Measurements from ENCODE around the gene AGPAT1. TPM values are rescaled to one million over a fixed set of nuclear protein-coding genes. Genes with fewer than 3 reads are reported as not detected.
"Not testable (repeated sequence)": the region's sequence is repeated elsewhere in the genome, so short reads cannot be mapped to it uniquely, and the experiment has no call there.

Gene AGPAT1
- total and polyA plus RNA-seq, 5 donors from 2014 or later: 11.8 to 23.9 (median 14.6) TPM

GRCh38 chr6:32187009-32187709, 11.3 kb upstream of the AGPAT1 start:
- peaks cover 56% of the 10 kb centered on the region for H3K4me1 ChIP-seq (ENCODE audit: control insufficient read depth, insufficient read depth, low read length, poor library complexity, severe bottlenecking)
- Mint-ChIP-seq H3K4me3 (peak overlapping the region; percentile 94 to 98 (median 96)), H3K27me3 (peaks cover 4% of the 10 kb centered on the region), H3K36me3 (peaks cover 25% of the 10 kb centered on the region), H3K9me3 (no peaks in the 10 kb centered on the region), H3K27ac (peak overlapping the region; percentile 93 to 98 (median 95)), H3K4me1 (peaks cover 6 to 51% (median 36%) of the 10 kb centered on the region in 4 donors)
- H3K27ac ChIP-seq (ENCODE audit: insufficient read depth, low read length, poor library complexity, severe bottlenecking): peak overlapping the region; percentile 67
- ATAC-seq (ENCODE audit: low read depth in 2 of 2) (no peak), DNase-seq (no peak)
- no peak overlapping the region for H3K4me3 ChIP-seq (ENCODE audit: low read depth, low read length)
- H3K9me3 ChIP-seq (ENCODE audit: control insufficient read depth in 2 of 2, low read length in 2 of 2): no peaks in the 10 kb centered on the region
- H3K27me3 ChIP-seq (ENCODE audit: control insufficient read depth, insufficient read depth, low read length): no peaks in the 10 kb centered on the region
- peaks cover 30% of the 10 kb centered on the region for H3K36me3 ChIP-seq (ENCODE audit: control insufficient read depth, insufficient read depth, low read length)

DNA sequence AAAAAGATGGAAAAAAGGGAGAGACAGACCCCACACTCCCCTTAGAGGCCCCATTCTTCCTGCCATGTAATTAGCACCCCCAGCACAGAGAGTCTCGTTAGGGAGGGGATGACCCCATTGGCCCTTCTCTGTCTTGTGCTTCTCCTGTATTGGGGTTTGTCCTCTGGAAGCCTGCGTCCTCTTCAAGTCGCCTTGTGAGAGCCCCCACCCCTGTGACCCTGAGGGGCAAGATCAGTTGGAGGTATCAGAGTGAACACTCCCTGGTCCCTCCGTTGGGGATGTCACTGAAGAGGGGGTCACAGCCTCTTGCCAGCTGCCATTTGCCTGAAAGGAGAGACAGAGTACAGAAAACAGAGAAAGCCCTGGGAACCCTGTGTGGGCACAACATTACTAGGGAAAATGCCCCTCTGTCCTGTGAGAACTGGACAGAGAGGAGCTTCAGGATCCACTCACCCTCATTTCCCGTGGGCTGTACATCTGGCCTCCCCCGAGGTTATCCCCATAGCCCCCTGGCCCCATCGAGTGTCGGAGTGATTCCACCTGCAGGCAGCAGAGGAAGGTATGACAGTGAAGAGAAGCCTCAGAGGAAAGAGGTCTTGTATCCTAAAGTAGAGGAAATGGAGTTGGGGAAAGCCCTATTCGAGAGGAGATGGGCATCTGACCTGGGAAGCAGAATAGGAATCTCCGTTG, 10.4 kb upstream of the AGPAT1 start:
- H3K9me3 Mint-ChIP-seq; H3K27me3 ChIP-seq (ENCODE audit: control insufficient read depth, insufficient read depth, low read length); DNase-seq; H3K4me3 ChIP-seq (ENCODE audit: low read depth, low read length); H3K9me3 ChIP-seq (ENCODE audit: control insufficient read depth in 2 of 2, low read length in 2 of 2); ATAC-seq (ENCODE audit: low read depth in 2 of 2); H3K27me3 Mint-ChIP-seq: not testable (repeated sequence)
- peaks cover 33% of the 10 kb centered on the region for H3K36me3 ChIP-seq (ENCODE audit: control insufficient read depth, insufficient read depth, low read length)
- Mint-ChIP-seq H3K36me3 (peaks cover 25% of the 10 kb centered on the region), H3K4me3 (peak overlapping the region; percentile 92 to 97 (median 95)), H3K4me1 (peaks cover 6 to 54% (median 33%) of the 10 kb centered on the region in 4 donors), H3K27ac (peak overlapping the region; percentile 93 to 96 (median 95))
- peaks cover 50% of the 10 kb centered on the region for H3K4me1 ChIP-seq (ENCODE audit: control insufficient read depth, insufficient read depth, low read length, poor library complexity, severe bottlenecking)
- peak overlapping the region; percentile 67 for H3K27ac ChIP-seq (ENCODE audit: insufficient read depth, low read length, poor library complexity, severe bottlenecking)

DNA sequence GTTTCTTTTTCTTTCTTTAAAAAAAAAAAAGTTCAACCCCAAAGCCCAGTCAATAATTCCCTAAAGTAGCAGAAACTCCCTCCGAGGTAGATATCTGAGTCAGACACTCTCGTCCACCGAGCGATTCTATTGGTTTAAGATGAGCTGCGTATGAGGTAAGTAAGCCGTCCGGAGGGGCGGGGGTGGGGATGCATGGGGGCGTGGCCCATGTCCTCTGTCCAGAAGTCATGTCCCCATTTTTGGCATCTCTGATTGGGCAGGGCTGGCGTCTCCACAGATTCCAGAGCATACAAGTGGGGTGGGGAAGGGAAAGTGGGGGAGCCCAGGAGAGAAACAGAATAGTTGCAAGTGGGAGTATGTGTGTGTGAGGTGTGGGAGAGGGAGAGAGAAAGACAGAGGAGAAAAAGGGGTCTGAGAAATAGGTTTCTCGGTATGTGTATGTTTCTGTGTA, 9.8 kb upstream of the AGPAT1 start:
- Histone ChIP-seq H3K36me3 (ENCODE audit: control insufficient read depth, insufficient read depth, low read length) (peaks cover 39% of the 10 kb centered on the region), H3K4me1 (ENCODE audit: control insufficient read depth, insufficient read depth, low read length, poor library complexity, severe bottlenecking) (peaks cover 45% of the 10 kb centered on the region), H3K27ac (ENCODE audit: insufficient read depth, low read length, poor library complexity, severe bottlenecking) (peak overlapping the region; percentile 67)
- Mint-ChIP-seq H3K36me3 (peaks cover 29% of the 10 kb centered on the region), H3K4me1 (peaks cover 6 to 60% (median 34%) of the 10 kb centered on the region in 4 donors), H3K27ac (peak overlapping the region; percentile 93 to 96 (median 95)), H3K4me3 (peak overlapping the region; percentile 91 to 97 (median 95))
- not testable (repeated sequence) for H3K27me3 ChIP-seq (ENCODE audit: control insufficient read depth, insufficient read depth, low read length); H3K4me3 ChIP-seq (ENCODE audit: low read depth, low read length); H3K9me3 Mint-ChIP-seq; H3K27me3 Mint-ChIP-seq; H3K9me3 ChIP-seq (ENCODE audit: control insufficient read depth in 2 of 2, low read length in 2 of 2)
- ATAC-seq (ENCODE audit: low read depth in 2 of 2): peak; percentile 32 to 39
- peak in 2 of 3 donors; percentile 54 to 59 for DNase-seq

GRCh38 chr6:32184084-32184640, 8.3 kb upstream of the AGPAT1 start, which contains the start of gene AGER:
AGER (minus strand) TSS chr6:32184253; CDS start chr6:32184222, 31 bp downstream.
- no peaks in the 10 kb centered on the region for H3K27me3 ChIP-seq (ENCODE audit: control insufficient read depth, insufficient read depth, low read length)
- no peak within 1 kb of the TSS for H3K4me3 ChIP-seq (ENCODE audit: low read depth, low read length)
- Mint-ChIP-seq H3K36me3 (peaks cover 38% of the 10 kb centered on the region), H3K27me3 (no peaks in the 10 kb centered on the region), H3K27ac (peak within 1 kb of the TSS; percentile 35 to 90 (median 42)), H3K4me1 (peaks cover 6 to 75% (median 42%) of the 10 kb centered on the region in 4 donors), H3K9me3 (no peaks in the 10 kb centered on the region), H3K4me3 (peak within 1 kb of the TSS in 1 of 4 donors; percentile 29)
- DNase-seq: no peak
- ATAC-seq (ENCODE audit: low read depth in 2 of 2): no peak
- peak within 1 kb of the TSS; percentile 67 for H3K27ac ChIP-seq (ENCODE audit: insufficient read depth, low read length, poor library complexity, severe bottlenecking)
- H3K36me3 ChIP-seq (ENCODE audit: control insufficient read depth, insufficient read depth, low read length): peaks cover 44% of the 10 kb centered on the region
- H3K4me1 ChIP-seq (ENCODE audit: control insufficient read depth, insufficient read depth, low read length, poor library complexity, severe bottlenecking): peaks cover 42% of the 10 kb centered on the region
- H3K9me3 ChIP-seq (ENCODE audit: control insufficient read depth in 2 of 2, low read length in 2 of 2): no peaks in the 10 kb centered on the region

DNA sequence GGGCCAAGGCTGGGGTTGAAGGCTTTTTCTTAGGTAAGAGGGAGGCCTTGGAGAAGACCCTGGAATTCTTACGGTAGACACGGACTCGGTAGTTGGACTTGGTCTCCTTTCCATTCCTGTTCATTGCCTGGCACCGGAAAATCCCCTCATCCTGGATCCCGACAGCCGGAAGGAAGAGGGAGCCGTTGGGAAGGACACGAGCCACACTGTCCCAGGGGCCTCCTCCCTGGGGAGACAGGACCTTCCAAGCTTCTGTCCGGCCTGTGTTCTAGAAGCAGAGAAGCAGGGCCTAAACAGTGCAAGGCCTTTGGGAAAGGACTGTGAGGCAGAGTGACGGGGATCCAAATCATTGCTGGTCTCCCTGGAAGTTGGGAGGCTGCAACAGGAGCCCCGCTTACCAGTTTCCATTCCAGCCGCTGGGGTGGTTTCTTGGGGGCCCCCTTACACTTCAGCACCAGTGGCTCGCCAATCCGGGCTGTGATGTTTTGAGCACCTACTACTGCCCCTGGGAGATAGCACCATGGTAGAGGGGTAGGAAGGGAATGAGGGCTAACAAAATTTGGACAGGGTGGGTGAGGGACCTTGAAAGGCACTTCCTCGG, 7.7 kb upstream of the AGPAT1 start:
- Mint-ChIP-seq H3K4me3 (peak overlapping the region in 1 of 4 donors; percentile 29), H3K27ac (peak overlapping the region in 1 of 3 donors; percentile 35), H3K27me3 (no peaks in the 10 kb centered on the region), H3K36me3 (peaks cover 41% of the 10 kb centered on the region), H3K9me3 (no peaks in the 10 kb centered on the region), H3K4me1 (peaks cover 6 to 75% (median 41%) of the 10 kb centered on the region in 4 donors)
- Histone ChIP-seq H3K4me3 (ENCODE audit: low read depth, low read length) (no peak overlapping the region), H3K27me3 (ENCODE audit: control insufficient read depth, insufficient read depth, low read length) (no peaks in the 10 kb centered on the region), H3K36me3 (ENCODE audit: control insufficient read depth, insufficient read depth, low read length) (peaks cover 44% of the 10 kb centered on the region), H3K27ac (ENCODE audit: insufficient read depth, low read length, poor library complexity, severe bottlenecking) (no peak overlapping the region), H3K9me3 (ENCODE audit: control insufficient read depth in 2 of 2, low read length in 2 of 2) (no peaks in the 10 kb centered on the region), H3K4me1 (ENCODE audit: control insufficient read depth, insufficient read depth, low read length, poor library complexity, severe bottlenecking) (peaks cover 42% of the 10 kb centered on the region)
- ATAC-seq (ENCODE audit: low read depth in 2 of 2) (no peak), DNase-seq (no peak)

DNA sequence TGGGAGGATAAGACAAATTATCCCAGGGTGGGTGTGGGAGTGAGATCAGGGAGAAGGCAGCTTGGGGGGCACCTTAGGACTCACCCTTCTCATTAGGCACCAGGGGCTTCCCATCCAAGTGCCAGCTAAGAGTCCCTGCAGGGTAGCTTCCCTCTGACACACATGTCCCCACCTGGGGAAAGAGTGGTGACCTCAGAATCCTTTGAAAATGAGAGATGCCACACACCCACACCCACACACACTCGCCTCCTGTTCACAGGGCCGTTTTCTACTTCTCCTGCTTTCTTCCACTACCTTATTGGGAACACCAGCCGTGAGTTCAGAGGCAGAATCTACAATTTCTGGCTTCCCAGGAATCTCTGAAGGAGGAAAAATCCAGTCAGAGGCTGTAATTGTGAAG, 7.1 kb upstream of the AGPAT1 start:
- peaks cover 6 to 73% (median 42%) of the 10 kb centered on the region in 4 donors for H3K4me1 Mint-ChIP-seq
- peaks cover 39% of the 10 kb centered on the region for H3K4me1 ChIP-seq (ENCODE audit: control insufficient read depth, insufficient read depth, low read length, poor library complexity, severe bottlenecking)

DNA sequence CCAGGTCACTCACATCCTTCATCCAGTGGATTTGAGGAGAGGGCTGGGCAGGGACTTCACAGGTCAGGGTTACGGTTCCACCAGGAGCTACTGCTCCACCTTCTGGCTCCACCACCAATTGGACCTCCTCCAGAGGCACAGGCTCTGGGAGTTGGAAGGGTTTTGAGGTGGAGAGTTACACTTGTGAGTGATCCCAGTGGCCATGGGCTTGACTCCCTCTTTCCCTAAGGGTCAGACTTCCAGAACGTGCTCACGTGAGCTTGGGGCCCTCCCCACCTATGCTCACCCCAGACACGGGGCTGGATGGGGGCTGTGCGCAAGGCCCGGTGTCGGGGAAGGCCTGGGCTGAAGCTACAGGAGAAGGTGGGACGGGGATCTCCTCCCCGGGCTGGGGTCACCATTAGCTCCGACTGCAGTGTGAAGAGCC, 6.7 kb upstream of the AGPAT1 start:
- Histone ChIP-seq H3K4me3 (ENCODE audit: low read depth, low read length) (no peak overlapping the region), H3K27me3 (ENCODE audit: control insufficient read depth, insufficient read depth, low read length) (no peaks in the 10 kb centered on the region), H3K4me1 (ENCODE audit: control insufficient read depth, insufficient read depth, low read length, poor library complexity, severe bottlenecking) (peaks cover 35% of the 10 kb centered on the region), H3K36me3 (ENCODE audit: control insufficient read depth, insufficient read depth, low read length) (peaks cover 39% of the 10 kb centered on the region), H3K9me3 (ENCODE audit: control insufficient read depth in 2 of 2, low read length in 2 of 2) (no peaks in the 10 kb centered on the region), H3K27ac (ENCODE audit: insufficient read depth, low read length, poor library complexity, severe bottlenecking) (no peak overlapping the region)
- Mint-ChIP-seq H3K36me3 (peaks cover 40% of the 10 kb centered on the region), H3K4me1 (peaks cover 6 to 71% (median 40%) of the 10 kb centered on the region in 4 donors), H3K4me3 (no peak overlapping the region), H3K27me3 (no peaks in the 10 kb centered on the region), H3K9me3 (no peaks in the 10 kb centered on the region), H3K27ac (peak overlapping the region in 1 of 3 donors; percentile 42)
- DNase-seq (no peak), ATAC-seq (ENCODE audit: low read depth in 2 of 2) (no peak)

More for the DNA sequence above, 7.1 kb upstream of the AGPAT1 start:
- ATAC-seq (ENCODE audit: low read depth in 2 of 2) (no peak), DNase-seq (no peak)
- Mint-ChIP-seq H3K27ac (peak overlapping the region in 2 of 3 donors; percentile 35 to 42), H3K4me3 (no peak overlapping the region), H3K36me3 (peaks cover 41% of the 10 kb centered on the region), H3K9me3 (no peaks in the 10 kb centered on the region), H3K27me3 (no peaks in the 10 kb centered on the region)
- no peak overlapping the region for H3K4me3 ChIP-seq (ENCODE audit: low read depth, low read length)
- no peak overlapping the region for H3K27ac ChIP-seq (ENCODE audit: insufficient read depth, low read length, poor library complexity, severe bottlenecking)
- no peaks in the 10 kb centered on the region for H3K9me3 ChIP-seq (ENCODE audit: control insufficient read depth in 2 of 2, low read length in 2 of 2)
- peaks cover 44% of the 10 kb centered on the region for H3K36me3 ChIP-seq (ENCODE audit: control insufficient read depth, insufficient read depth, low read length)
- H3K27me3 ChIP-seq (ENCODE audit: control insufficient read depth, insufficient read depth, low read length): no peaks in the 10 kb centered on the region
